GM21786 (cell line): ENCODE data around the gene SUCLG2.

Source experiments
- ATAC-seq: cut with Tn5 transposase; IDR thresholded peaks from one replicate; pipeline ENCODE4 v1.9.1; 2021; ENCODE audit not compliant: unreplicated experiment

SUCLG2 gene

DNA sequence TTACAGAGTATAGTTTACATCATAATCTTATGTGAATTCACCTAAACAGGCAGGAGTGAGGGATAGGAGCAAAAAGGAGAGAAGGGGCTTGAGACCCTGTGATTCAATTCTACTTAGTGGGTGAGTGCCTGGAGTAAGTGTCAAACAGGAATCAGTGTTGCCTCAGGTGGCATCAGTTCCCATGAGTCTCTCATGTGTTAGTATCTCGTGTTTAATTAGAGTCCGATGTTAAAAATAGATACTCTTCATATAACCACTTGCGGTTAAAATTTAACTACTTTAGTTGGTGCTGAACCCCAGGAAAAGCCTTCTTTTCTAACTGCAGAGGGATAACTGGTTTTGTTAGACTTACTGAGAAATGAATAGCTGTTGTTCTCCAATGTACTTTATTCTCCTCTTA, 251.5 kb downstream of the SUCLG2 start:
- ATAC-seq: no peak

- no peak for ATAC-seq
Measured at GRCh38 chr3:67401921-67402320, 252.5 kb downstream of the SUCLG2 start.

DNA sequence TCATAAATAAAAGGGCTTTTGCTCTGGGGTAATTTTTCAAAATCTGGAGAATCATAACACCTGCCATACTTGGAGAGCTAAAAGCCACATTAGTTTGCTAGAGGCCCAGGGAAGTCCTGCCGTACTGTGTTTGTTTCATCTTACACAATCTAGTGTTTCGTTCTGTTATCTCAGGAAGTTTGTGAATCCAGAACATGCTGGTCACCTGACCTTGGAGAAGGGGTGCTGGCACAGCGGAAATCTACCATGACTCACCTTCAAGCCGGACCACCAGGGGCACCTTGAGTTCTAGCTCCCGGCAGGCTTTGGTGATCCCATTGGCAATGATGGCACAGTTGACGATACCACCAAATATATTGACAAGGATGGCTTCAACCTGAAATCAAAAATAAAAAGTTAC, 253.9 kb downstream of the SUCLG2 start:
- ATAC-seq: no peak

GRCh38 chr3:67389176-67389575, 265.2 kb downstream of the SUCLG2 start:
- ATAC-seq: peak; percentile 92

DNA sequence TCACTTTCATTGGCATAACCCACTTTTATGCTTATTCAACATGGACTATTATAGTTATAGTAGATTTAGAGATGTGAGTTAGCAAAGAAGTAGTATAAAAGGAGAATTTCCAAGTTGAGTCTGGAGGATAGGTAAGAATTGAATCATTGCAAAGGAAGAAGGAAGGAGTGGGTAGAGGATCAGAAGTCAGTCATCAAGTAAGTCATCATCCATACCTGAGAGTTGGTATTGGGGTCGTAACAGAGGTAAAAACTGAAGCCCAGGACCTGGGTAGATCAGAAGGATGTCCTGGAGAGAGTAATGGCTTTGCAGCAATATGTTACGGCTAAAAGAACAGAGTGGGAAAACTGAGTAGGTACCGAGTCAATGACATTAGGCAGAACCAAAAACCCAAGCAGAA, 265.7 kb downstream of the SUCLG2 start:
- ATAC-seq: no peak

GRCh38 chr3:67386451-67386850, 268.0 kb downstream of the SUCLG2 start:
- ATAC-seq: no peak

- no peak for ATAC-seq
Measured at GRCh38 chr3:67384760-67385397, 269.5 kb downstream of the SUCLG2 start.

GRCh38 chr3:67384016-67384415, 270.4 kb downstream of the SUCLG2 start:
- no peak for ATAC-seq

GRCh38 chr3:67383379-67383778, 271.0 kb downstream of the SUCLG2 start:
- no peak for ATAC-seq

DNA sequence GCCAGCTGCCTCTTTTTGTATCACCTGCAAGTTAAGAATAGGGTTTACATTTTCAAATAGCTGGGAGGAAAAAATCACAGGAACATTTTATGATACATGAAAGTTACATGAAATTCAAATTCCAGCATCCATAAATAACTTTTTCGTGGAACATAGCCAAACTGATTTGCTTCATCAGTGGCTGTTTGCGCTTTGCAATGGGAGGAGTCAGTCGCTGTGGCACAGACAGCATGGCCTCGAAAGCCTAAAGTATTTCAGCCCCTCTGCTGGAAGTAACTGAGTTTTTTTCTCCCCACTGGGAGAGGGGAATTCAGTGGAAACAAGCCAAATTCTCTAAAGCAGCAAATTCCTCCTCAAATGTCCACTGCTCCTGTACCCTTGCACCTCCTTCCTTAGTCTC, 271.9 kb downstream of the SUCLG2 start:
- ATAC-seq: no peak

- no peak for ATAC-seq
Measured at GRCh38 chr3:67381667-67382272, 272.6 kb downstream of the SUCLG2 start.

DNA sequence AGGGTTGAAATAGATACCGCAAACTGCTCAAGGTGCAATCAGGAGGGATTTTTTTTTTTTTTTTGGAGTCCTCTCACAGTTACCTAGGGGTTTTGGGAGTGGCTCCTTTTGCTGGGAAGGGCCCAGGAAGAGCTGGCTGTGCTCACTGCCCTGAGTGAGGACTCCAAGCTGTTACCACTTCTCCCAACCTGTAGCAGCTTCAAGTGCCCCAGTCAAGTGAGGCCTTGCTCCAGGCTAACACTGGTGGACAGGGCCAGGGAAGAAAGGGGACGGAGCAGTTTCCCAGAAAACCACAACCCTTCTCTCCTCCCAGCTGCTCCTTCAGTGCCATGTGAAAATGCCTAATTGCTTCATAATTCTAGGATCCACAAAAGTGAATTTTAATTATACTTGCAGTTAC, 274.3 kb downstream of the SUCLG2 start:
- no peak for ATAC-seq

GRCh38 chr3:67377299-67377698, 277.1 kb downstream of the SUCLG2 start:
- ATAC-seq: no peak

GRCh38 chr3:67376416-67376815, 278.0 kb downstream of the SUCLG2 start:
- no peak for ATAC-seq

DNA sequence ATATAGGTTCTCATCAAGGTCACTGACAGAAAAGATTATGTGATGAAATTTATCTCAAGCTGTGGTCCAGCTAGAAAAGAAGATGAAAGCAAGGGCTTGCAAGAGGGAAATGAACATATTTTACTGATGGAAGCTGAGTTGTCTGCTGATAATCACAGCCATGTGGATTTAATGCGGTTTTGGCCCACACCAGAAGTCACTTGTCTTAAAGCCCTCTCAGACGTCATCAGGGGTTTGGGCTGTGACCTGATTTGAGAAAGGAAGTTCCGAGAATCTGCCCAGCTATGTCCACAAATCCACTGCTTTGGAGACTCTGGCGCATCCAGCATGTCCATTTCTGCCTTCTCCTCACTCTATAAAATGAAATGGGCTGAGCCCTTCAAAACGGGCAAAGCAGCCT, 278.4 kb downstream of the SUCLG2 start:
- no peak for ATAC-seq

- ATAC-seq: no peak
Measured at GRCh38 chr3:67362686-67363085, 291.7 kb downstream of the SUCLG2 start.

DNA sequence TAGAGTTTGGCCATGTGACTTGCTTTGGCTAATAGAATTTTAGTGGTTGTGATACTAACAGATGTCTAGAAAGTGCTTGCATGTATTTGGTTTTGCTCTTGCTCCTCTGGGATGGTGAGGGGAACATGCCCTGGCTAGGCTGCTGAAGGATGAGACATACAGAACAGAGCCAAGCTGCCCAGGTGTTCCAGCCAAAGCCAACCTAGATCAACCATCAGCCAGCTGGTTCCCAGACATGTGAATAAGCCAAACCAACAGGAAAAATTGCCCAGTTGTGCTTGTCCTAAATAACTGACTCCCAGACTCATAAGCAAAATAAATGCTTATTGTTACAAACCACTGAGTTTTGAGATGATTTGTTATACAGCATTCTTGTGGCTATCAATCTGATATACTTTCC, 292.6 kb downstream of the SUCLG2 start:
- no peak for ATAC-seq

DNA sequence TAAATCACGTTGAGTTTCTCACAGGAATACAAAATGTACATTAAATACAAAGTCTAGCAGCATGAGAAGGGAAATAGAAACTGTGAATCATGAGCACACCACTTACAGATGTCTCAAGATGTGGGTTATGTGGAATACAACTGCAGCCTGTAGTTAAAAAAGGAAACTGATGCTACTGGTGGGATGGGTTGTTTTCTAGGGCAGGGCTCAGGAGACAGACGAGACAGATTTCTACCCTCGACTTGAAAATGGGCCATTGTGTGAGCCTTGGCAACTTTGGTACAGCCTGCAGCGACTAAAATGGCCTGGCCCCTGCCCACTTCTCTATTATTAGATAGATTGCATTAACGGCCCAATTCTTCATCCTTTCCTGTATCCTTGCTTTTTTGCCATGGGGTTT, 293.1 kb downstream of the SUCLG2 start:
- no peak for ATAC-seq

- no peak for ATAC-seq
Measured at GRCh38 chr3:67357610-67358458, 296.6 kb downstream of the SUCLG2 start.

GRCh38 chr3:67349551-67350174, 304.7 kb downstream of the SUCLG2 start:
- peak; percentile 95 for ATAC-seq

- ATAC-seq: no peak
Measured at GRCh38 chr3:67346081-67346480, 308.3 kb downstream of the SUCLG2 start.

- no peak for ATAC-seq
Measured at GRCh38 chr3:67335813-67336212, 318.6 kb downstream of the SUCLG2 start.
